ENCODE data around the gene CCDC90B. TPM values are rescaled to one million over a fixed set of nuclear protein-coding genes. Genes with fewer than 3 reads are reported as not detected.

CCDC90B gene
- total RNA-seq, 1 experiment from 2014 or later: 32.2 TPM

GRCh38 chr11:83326326-83326725, 40.2 kb upstream of the CCDC90B start:
- no peaks in the 10 kb centered on the region for H3K4me1 ChIP-seq (replicated peaks; ENCODE audit: insufficient read depth)
- H3K27me3 ChIP-seq (ENCODE audit: insufficient read depth, low read depth): peaks cover 6% of the 10 kb centered on the region; the same call in 1 of the 2 replicates
- H3K79me2 ChIP-seq (ENCODE audit: low read depth): no peaks in the 10 kb centered on the region
- H3K36me3 ChIP-seq (ENCODE audit: low read depth): no peaks in the 10 kb centered on the region
- no peaks in the 10 kb centered on the region for H3F3A ChIP-seq (ENCODE audit: insufficient read depth, low read depth)
- H3K4me3 ChIP-seq: no peak overlapping the region
- DNase-seq: peak in 1 of 2 experiments; percentile 13
- TF ChIP-seq EZH2 (IDR thresholded peaks at IDR 0.05; ENCODE audit: low read depth): no peak
- TF ChIP-seq CTCF (conservative IDR thresholded peaks at IDR 0.05): no peak
- ChIA-PET POLR2A (ENCODE audit: unreplicated experiment) (no interaction called here), CTCF (no interaction called here)
- no peak overlapping the region for H2AFZ ChIP-seq
- H3K27ac ChIP-seq: no peak overlapping the region
- no peak overlapping the region for H3K4me2 ChIP-seq
- intact Hi-C loops (cut with micrococcal nuclease; ENCODE audit: unreplicated experiment): no loop called here
- BruUV-seq (replicated peaks): no TSS peak
- H3K9me2 ChIP-seq (ENCODE audit: insufficient read depth): no peaks in the 10 kb centered on the region
- H3K9me3 ChIP-seq (ENCODE audit: insufficient read depth, low read depth): no peaks in the 10 kb centered on the region
- H4K20me1 ChIP-seq (ENCODE audit: insufficient read depth): no peaks in the 10 kb centered on the region

GRCh38 chr11:83319346-83319745, 33.2 kb upstream of the CCDC90B start:
- no peak overlapping the region for H2AFZ ChIP-seq
- BruUV-seq (replicated peaks): no TSS peak
- TF ChIP-seq EZH2 (IDR thresholded peaks at IDR 0.05; ENCODE audit: low read depth) (no peak), CTCF (conservative IDR thresholded peaks at IDR 0.05) (no peak)
- no peaks in the 10 kb centered on the region for H3K79me2 ChIP-seq (ENCODE audit: low read depth)
- H3K27me3 ChIP-seq (ENCODE audit: insufficient read depth, low read depth): peaks cover 6% of the 10 kb centered on the region; the same call in 1 of the 2 replicates
- H3K4me3 ChIP-seq: no peak overlapping the region
- DNase-seq: no peak
- no peaks in the 10 kb centered on the region for H3K4me1 ChIP-seq (replicated peaks; ENCODE audit: insufficient read depth)
- H3K27ac ChIP-seq: no peak overlapping the region
- ChIA-PET POLR2A (ENCODE audit: unreplicated experiment) (no interaction called here), CTCF (no interaction called here)
- no peaks in the 10 kb centered on the region for H3K9me2 ChIP-seq (ENCODE audit: insufficient read depth)
- no peak overlapping the region for H3K4me2 ChIP-seq
- H3K36me3 ChIP-seq (ENCODE audit: low read depth): no peaks in the 10 kb centered on the region
- H4K20me1 ChIP-seq (ENCODE audit: insufficient read depth): no peaks in the 10 kb centered on the region
- no peaks in the 10 kb centered on the region for H3K9me3 ChIP-seq (ENCODE audit: insufficient read depth, low read depth)
- intact Hi-C loops (cut with micrococcal nuclease; ENCODE audit: unreplicated experiment): no loop called here
- no peaks in the 10 kb centered on the region for H3F3A ChIP-seq (ENCODE audit: insufficient read depth, low read depth)

- Histone ChIP-seq H3K4me3 (no peak overlapping the region), H3K27me3 (ENCODE audit: insufficient read depth, low read depth) (peaks cover 6% of the 10 kb centered on the region; the same call in 1 of the 2 replicates), H3K9me3 (ENCODE audit: insufficient read depth, low read depth) (no peaks in the 10 kb centered on the region), H3F3A (ENCODE audit: insufficient read depth, low read depth) (no peaks in the 10 kb centered on the region), H3K27ac (no peak overlapping the region), H4K20me1 (ENCODE audit: insufficient read depth) (no peaks in the 10 kb centered on the region), H3K4me2 (no peak overlapping the region), H3K4me1 (replicated peaks; ENCODE audit: insufficient read depth) (no peaks in the 10 kb centered on the region), H3K79me2 (ENCODE audit: low read depth) (no peaks in the 10 kb centered on the region), H3K9me2 (ENCODE audit: insufficient read depth) (no peaks in the 10 kb centered on the region), H2AFZ (no peak overlapping the region), H3K36me3 (ENCODE audit: low read depth) (no peaks in the 10 kb centered on the region)
- intact Hi-C loops (cut with micrococcal nuclease; ENCODE audit: unreplicated experiment): no loop called here
- no TSS peak for BruUV-seq (replicated peaks)
- DNase-seq: no peak
- ChIA-PET CTCF (no interaction called here), POLR2A (ENCODE audit: unreplicated experiment) (no interaction called here)
- TF ChIP-seq EZH2 (IDR thresholded peaks at IDR 0.05; ENCODE audit: low read depth): no peak
- no peak for TF ChIP-seq CTCF (conservative IDR thresholded peaks at IDR 0.05)
Measured at GRCh38 chr11:83318931-83319330, 32.8 kb upstream of the CCDC90B start.
